Esophagus muscularis mucosa (tissue), 4 donors: ENCODE data around the gene BPNT1. TPM values are rescaled to one million over a fixed set of nuclear protein-coding genes. Genes with fewer than 3 reads are reported as not detected.
A peak's percentile ranks its signal among the peaks of the same experiment; 100 is the strongest.
"Not testable (repeated sequence)": the region's sequence is repeated elsewhere in the genome, so short reads cannot be mapped to it uniquely, and the experiment has no call there.

Source experiments
- DNase-seq: peaks from one replicate; pipeline ENCODE4 v3.0.0-alpha.2; 2017; ENCODE audit errors: extremely low spot score
- H3K27ac ChIP-seq, 4 donors: fragments of 200-600 bp; sonication (generic); replicated peaks in 1 of 4; 1 replicate in 3 of 4; 2 replicates in 1 of 4; pipeline ENCODE4 v1.5.1; 2016 to 2019; ENCODE audit warnings: mild to moderate bottlenecking in 1 of 4
- H3K27me3 ChIP-seq, 4 donors: fragments of 200-600 bp; sonication (generic); one replicate each; pipeline versions ENCODE4 v1.5.1 to v1.6.0; 2016 to 2019
- H3K36me3 ChIP-seq, 4 donors: fragments of 200-600 bp; sonication (generic); one replicate each; pipeline ENCODE4 v1.5.1; 2016 to 2019
- H3K4me1 ChIP-seq, 4 donors: fragments of 200-600 bp; sonication (generic); one replicate each; pipeline ENCODE4 v1.5.1; 2016 to 2019
- H3K4me3 ChIP-seq, 4 donors: fragments of 200-600 bp; sonication (generic); 1 replicate in 2 of 4; 2 replicates in 2 of 4; pipeline ENCODE4 v1.5.1; 2016 to 2019; ENCODE audit warnings: mild to moderate bottlenecking in 4 of 4, moderate library complexity in 1 of 4
- H3K9me3 ChIP-seq, 4 donors: fragments of 200-600 bp; sonication (generic); 1 replicate in 3 of 4; 2 replicates in 1 of 4; pipeline ENCODE4 v1.5.1; 2016 to 2019
- EP300 ChIP-seq: sonication (generic); formaldehyde crosslinking; IDR thresholded peaks from one replicate; pipeline ENCODE4 v1.6.1; 2017; ENCODE audit warnings: antibody characterized with exemption
- POLR2A ChIP-seq: fragments of 450-650 bp; IDR thresholded peaks from one replicate; pipeline ENCODE4 v1.6.1; 2017; ENCODE audit warnings: antibody characterized with exemption, moderate library complexity, mild to moderate bottlenecking, low read depth
- POLR2AphosphoS5 ChIP-seq, 2 donors: sonication (generic); formaldehyde crosslinking; IDR thresholded peaks; one replicate each; pipeline ENCODE4 v1.6.1; 2017; ENCODE audit warnings: antibody characterized with exemption in 2 of 2
- WGBS: methylation state at CpG from one replicate; pipeline ENCODE4 v1.1.5; 2018; 5-methylcytosine and 5-hydroxymethylcytosine counted together
- intact Hi-C: fragments of 100-400 bp; cut with DNase I; formaldehyde crosslinking; loops from one replicate; pipeline ENCODE4 v1.15.1; 2023
- total RNA-seq, 4 donors: library from RNA; depleted of rRNA; stranded (reverse); fragments of >200 nt; gene quantifications; one replicate each; pipeline versions ENCODE4 v1.1.0 to v1.2.1, GENCODE V29; 2016
- TF ChIP-seq, protein P1 (sequence below), 3 experiments: fragments of 200-600 bp in 2 of 3; fragments of 450-650 bp in 1 of 3; sonication (generic) in 2 of 3; IDR thresholded peaks; one replicate each; pipeline ENCODE4 v1.5.1; 2017 to 2019; ENCODE audit warnings: antibody characterized with exemption in 3 of 3, mild to moderate bottlenecking in 2 of 3, moderate library complexity in 1 of 3

Gene BPNT1
- total RNA-seq, 4 donors from 2014 or later: 11.2 to 14.3 (median 12.6) TPM

DNA sequence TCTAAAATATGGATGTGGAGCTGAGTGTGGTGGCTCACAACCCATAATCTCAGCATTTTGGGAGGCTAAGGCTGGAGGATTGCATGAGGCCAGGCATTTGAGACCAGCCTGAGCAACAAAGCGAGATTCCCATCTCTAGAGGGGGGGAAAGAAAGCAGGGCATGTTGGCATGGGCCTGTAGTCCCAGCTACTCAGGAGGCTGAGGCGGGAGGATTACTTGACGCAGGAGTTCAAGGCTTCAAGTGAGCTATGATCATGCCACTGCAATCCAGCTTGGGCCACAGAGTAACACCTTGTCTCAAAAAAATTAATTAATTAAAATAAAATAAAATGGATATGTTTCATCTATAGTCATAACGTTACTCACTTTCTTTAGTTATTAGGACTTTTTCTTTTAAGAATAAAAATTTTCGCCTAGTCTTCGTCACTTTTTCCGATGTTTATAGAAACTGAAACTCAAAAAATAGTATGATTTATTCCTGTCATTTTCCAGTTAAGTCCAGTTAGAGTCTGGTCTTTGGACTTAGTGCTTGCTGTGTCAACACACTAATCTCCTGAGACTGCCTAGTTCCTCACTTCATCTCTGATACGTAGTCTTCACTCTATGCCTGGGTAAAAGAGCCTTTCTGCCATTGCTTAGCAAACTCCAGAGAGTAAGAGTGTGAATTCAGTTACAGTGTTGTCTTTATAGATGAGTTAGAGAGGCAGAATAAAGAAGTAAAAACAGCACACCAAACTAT lies 32.4 kb upstream of the BPNT1 start:
- Histone ChIP-seq H3K27me3 (no peaks in the 10 kb centered on the region), H3K4me1 (peaks cover 4 to 29% (median 5%) of the 10 kb centered on the region in 4 donors), H3K9me3 (no peaks in the 10 kb centered on the region), H3K4me3 (no peak overlapping the region), H3K36me3 (peaks cover 0 to 27% (median 10%) of the 10 kb centered on the region in 4 donors), H3K27ac (no peak overlapping the region)
- no peak for DNase-seq
- WGBS: 92% methylated on average over 8 of the region's 8 CpGs
- intact Hi-C loops: no loop called here
- TF ChIP-seq POLR2A (no peak), POLR2AphosphoS5 (IDR thresholded peaks at IDR 0.05) (no peak), EP300 (no peak)
- TF ChIP-seq, protein P1, sequence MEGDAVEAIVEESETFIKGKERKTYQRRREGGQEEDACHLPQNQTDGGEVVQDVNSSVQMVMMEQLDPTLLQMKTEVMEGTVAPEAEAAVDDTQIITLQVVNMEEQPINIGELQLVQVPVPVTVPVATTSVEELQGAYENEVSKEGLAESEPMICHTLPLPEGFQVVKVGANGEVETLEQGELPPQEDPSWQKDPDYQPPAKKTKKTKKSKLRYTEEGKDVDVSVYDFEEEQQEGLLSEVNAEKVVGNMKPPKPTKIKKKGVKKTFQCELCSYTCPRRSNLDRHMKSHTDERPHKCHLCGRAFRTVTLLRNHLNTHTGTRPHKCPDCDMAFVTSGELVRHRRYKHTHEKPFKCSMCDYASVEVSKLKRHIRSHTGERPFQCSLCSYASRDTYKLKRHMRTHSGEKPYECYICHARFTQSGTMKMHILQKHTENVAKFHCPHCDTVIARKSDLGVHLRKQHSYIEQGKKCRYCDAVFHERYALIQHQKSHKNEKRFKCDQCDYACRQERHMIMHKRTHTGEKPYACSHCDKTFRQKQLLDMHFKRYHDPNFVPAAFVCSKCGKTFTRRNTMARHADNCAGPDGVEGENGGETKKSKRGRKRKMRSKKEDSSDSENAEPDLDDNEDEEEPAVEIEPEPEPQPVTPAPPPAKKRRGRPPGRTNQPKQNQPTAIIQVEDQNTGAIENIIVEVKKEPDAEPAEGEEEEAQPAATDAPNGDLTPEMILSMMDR (IDR thresholded peaks at IDR 0.05): no peak

GRCh38 chr1:220119043-220119512 lies 29.5 kb upstream of the BPNT1 start:
- Histone ChIP-seq H3K4me3 (no peak overlapping the region), H3K27ac (no peak overlapping the region), H3K4me1 (peaks cover 0 to 21% (median 1%) of the 10 kb centered on the region in 4 donors), H3K27me3 (no peaks in the 10 kb centered on the region), H3K9me3 (no peaks in the 10 kb centered on the region), H3K36me3 (peaks cover 17 to 40% (median 24%) of the 10 kb centered on the region in 4 donors)
- no peak for TF ChIP-seq EP300
- TF ChIP-seq POLR2A: no peak
- TF ChIP-seq, protein P1 (IDR thresholded peaks at IDR 0.05): no peak
- TF ChIP-seq POLR2AphosphoS5 (IDR thresholded peaks at IDR 0.05): no peak
- intact Hi-C loops: no loop called here
- 85% methylated on average over 6 of the region's 6 CpGs for WGBS
- DNase-seq: no peak

- Histone ChIP-seq H3K27ac (no peak overlapping the region), H3K9me3 (no peaks in the 10 kb centered on the region), H3K27me3 (no peaks in the 10 kb centered on the region), H3K4me3 (no peak overlapping the region), H3K4me1 (peaks cover 0 to under 1% (median 0%) of the 10 kb centered on the region in 4 donors), H3K36me3 (peaks cover 44 to 90% (median 67%) of the 10 kb centered on the region in 4 donors)
- WGBS: 78% methylated on average over 5 of the region's 5 CpGs
- intact Hi-C loops: no loop called here
- TF ChIP-seq EP300: no peak
- TF ChIP-seq, protein P1 (IDR thresholded peaks at IDR 0.05): peak in 2 of 3 experiments; percentile 29 to 57
- no peak for DNase-seq
These were observed 23.6 kb upstream of the BPNT1 start for GRCh38 chr1:220113136-220113695.

DNA sequence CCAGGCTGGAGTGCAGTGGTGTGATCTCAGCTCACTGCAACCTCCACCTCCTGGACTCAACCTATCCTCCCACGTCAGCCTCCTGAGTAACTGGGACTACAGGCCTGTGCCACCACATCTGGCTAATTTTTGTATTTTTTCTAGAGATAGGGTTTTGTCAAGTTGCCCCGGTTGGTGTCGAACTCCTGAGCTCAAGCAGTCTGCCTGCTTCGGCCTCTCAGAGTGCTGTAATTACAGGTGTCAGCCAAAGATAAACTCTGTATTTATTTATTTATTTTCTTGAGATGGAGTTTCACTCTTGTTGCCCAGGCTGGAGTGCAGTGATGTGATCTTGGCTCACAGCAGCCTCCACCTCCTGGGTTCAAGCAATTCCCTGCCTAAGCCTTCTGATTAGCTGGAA lies 23.0 kb upstream of the BPNT1 start:
- H3K4me1 ChIP-seq, H3K27me3 ChIP-seq, H3K27ac ChIP-seq, intact Hi-C loops, DNase-seq, H3K4me3 ChIP-seq, H3K9me3 ChIP-seq: not testable (repeated sequence)
- peaks cover 50 to 96% (median 73%) of the 10 kb centered on the region in 4 donors for H3K36me3 ChIP-seq
- WGBS: 90% methylated on average over 4 of the region's 4 CpGs

- intact Hi-C loops, H3K27ac ChIP-seq, H3K4me1 ChIP-seq, DNase-seq, H3K27me3 ChIP-seq, H3K9me3 ChIP-seq, H3K4me3 ChIP-seq: not testable (repeated sequence)
- H3K36me3 ChIP-seq: peaks cover 58 to 97% (median 80%) of the 10 kb centered on the region in 4 donors
- 93% methylated on average over 6 of the region's 6 CpGs for WGBS
These were observed 20.9 kb upstream of the BPNT1 start for GRCh38 chr1:220110473-220110872.
